ENCODE data around the gene FAM53C.
"Not testable (repeated sequence)": the region's sequence is repeated elsewhere in the genome, so short reads cannot be mapped to it uniquely, and the experiment has no call there.

FAM53C gene

DNA sequence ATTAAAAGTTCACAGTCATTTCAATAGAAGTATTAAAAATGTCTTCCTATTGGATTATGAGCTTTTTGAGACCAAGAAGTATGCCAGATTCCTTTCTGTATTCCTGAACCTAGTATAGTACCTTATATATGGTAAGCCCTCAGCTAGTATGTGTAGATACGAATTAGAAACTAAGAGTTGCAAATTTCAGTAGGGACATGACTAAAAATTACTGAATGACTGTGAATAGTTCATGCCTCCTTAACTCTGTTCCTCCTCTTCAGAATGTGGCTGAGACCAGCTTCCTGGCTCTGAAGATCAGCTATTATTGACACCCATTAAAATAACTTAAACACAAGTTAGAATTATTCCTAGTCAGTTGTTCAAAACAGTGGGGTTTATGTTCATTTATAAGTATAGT lies 34.2 kb downstream of the FAM53C start:
- TF ChIP-seq, protein P1, sequence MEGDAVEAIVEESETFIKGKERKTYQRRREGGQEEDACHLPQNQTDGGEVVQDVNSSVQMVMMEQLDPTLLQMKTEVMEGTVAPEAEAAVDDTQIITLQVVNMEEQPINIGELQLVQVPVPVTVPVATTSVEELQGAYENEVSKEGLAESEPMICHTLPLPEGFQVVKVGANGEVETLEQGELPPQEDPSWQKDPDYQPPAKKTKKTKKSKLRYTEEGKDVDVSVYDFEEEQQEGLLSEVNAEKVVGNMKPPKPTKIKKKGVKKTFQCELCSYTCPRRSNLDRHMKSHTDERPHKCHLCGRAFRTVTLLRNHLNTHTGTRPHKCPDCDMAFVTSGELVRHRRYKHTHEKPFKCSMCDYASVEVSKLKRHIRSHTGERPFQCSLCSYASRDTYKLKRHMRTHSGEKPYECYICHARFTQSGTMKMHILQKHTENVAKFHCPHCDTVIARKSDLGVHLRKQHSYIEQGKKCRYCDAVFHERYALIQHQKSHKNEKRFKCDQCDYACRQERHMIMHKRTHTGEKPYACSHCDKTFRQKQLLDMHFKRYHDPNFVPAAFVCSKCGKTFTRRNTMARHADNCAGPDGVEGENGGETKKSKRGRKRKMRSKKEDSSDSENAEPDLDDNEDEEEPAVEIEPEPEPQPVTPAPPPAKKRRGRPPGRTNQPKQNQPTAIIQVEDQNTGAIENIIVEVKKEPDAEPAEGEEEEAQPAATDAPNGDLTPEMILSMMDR (IDR thresholded peaks at IDR 0.05; ENCODE audit: extremely low read depth, missing control alignments): no peak
- peak; percentile 34 for DNase-seq (ENCODE audit: low spot score)

DNA sequence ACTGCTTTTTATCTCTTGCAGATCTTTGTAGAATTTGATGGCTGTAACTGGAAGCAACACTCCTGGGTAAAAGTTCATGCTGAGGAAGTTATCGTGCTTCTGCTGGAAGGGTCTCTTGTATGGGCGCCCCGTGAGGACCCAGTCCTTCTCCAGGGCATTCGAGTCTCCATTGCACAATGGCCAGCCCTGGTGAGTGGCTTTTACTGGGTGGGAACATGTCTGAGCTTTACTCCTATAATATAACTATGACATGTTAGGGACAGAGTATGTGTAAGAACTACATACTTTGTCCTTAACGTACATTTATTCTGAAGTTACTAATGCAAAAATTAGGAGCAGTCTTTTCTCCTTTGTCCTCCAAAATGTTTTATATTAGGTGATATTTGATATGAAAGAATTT lies 34.6 kb downstream of the FAM53C start:
- DNase-seq (ENCODE audit: low spot score): no peak
- TF ChIP-seq, protein P1 (IDR thresholded peaks at IDR 0.05; ENCODE audit: extremely low read depth, missing control alignments): no peak

DNA sequence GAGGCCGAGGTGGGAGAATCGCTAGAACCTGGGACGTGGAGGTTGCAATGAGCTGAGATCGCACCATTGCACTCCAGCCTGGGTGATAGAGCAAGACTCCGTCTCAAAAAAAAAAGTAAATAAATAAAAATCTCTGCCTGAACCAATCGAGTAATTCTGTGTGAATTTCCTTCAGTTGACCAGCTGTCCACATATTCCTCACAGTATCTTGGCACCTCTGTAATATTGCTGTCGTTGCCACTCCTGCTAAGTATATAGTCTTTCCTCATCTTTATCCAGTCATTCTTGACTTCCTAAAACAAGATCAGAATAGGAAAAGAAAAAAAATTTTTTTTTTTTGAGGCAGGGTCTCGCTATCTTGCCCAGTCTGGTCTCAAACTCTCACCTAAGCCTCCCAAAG lies 44.3 kb downstream of the FAM53C start:
- DNase-seq (ENCODE audit: low spot score): no peak
- TF ChIP-seq, protein P1 (IDR thresholded peaks at IDR 0.05; ENCODE audit: extremely low read depth, missing control alignments): no peak

DNA sequence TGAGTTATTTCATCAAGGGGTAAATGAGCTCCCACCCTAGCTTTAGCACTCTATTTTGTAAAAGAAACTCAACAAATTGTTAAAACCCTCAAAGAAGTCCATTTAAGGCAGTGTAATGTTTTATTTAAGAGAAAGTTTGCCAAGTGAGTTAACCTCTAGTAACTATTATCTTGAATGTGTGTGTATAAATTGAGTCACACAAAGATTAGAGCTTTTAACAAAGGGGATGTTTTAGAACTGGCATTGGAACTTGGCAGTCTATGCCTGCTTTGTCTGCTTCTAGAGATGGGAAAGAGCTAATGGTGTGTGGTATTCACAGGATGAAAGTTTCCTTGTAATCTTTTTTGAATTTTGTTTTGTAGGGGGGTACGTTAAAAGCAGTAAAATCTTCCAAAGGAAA lies 47.6 kb downstream of the FAM53C start:
- TF ChIP-seq, protein P1 (IDR thresholded peaks at IDR 0.05; ENCODE audit: extremely low read depth, missing control alignments): no peak
- no peak for DNase-seq (ENCODE audit: low spot score)

DNA sequence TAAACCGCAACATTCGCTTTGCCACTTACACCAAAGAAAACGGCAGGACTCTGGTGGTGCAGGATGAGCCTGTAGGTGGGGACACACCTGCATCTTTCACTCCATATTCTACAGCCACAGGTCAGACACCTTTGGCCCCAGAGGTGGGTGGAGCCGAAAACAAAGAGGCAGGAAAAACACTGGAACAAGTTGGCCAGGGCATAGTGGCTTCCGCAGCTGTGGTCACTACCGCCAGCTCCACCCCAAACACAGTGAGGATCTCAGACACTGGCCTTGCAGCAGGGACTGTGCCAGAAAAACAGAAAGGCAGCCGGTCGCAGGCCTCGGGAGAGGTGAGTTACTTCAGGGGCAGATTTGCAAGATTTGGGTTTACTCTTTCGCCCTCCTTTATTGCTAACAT lies 48.2 kb downstream of the FAM53C start:
- TF ChIP-seq, protein P1 (IDR thresholded peaks at IDR 0.05; ENCODE audit: extremely low read depth, missing control alignments): no peak
- DNase-seq (ENCODE audit: low spot score): no peak

DNA sequence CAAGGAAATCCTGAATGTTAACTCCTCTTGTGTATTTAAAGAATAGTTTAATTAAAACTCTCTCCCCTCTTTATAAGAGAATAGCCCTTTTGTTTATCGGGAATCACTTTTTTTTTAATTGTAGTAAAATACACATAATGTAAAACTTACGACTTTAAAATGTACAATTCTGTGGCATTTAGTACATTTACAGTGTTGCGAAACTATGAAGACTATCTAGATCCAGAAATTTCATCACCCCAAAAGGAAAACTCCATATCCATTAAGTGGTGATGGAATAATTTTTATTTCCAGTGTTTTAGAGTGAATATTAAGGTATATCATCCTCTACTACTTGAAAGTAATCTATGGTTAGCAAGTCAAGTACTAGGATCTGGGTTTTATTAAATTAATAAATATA lies 51.3 kb downstream of the FAM53C start:
- TF ChIP-seq, protein P1 (IDR thresholded peaks at IDR 0.05; ENCODE audit: extremely low read depth, missing control alignments): no peak
- DNase-seq (ENCODE audit: low spot score): no peak

DNA sequence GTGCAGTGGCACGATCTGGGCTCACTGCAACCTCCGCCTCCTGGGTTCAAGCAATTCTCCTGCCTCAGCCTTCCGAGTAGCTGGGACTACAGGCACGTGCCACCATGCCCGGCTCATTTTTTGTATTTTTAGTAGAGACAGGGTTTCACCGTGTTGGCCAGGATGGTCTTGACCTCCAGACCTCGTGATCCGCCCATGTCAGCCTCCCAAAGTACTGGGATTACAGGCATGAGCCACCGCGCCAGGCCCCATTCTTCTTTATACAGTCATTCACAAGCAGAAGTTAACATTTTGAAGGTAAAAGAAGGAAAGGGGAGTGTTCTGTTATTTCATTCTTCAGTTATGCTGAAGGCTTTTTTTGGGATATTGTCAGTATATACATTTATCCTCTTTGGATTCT lies 51.8 kb downstream of the FAM53C start:
- DNase-seq (ENCODE audit: low spot score): not testable (repeated sequence)

DNA sequence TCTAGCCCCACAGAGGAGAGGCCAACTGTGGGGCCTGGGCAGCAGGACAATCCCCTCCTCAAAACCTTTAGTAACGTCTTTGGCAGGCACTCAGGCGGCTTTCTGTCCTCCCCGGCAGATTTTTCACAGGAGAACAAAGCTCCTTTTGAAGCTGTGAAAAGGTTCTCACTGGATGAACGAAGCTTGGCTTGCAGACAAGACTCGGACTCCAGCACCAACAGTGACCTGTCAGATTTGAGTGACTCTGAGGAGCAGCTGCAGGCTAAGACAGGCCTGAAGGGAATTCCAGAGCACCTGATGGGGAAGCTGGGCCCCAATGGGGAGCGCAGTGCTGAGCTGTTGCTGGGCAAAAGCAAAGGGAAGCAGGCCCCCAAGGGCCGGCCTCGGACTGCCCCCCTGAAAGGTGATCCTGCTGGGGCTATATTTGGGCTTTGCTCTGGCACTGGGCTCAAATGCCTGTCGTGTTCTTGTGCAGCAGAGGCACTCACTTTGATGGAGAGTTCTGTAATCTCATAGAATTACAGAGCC lies 53.9 kb downstream of the FAM53C start:
- DNase-seq (ENCODE audit: low spot score): no peak
- TF ChIP-seq, protein P1 (IDR thresholded peaks at IDR 0.05; ENCODE audit: extremely low read depth, missing control alignments): no peak

All from GM20000 (cell line).